GM19324 (cell line): ENCODE measurements around the gene SYNM.

Source experiments
- ATAC-seq: cut with Tn5 transposase; IDR thresholded peaks from one replicate; pipeline ENCODE4 v1.9.1; 2021; ENCODE audit warnings: mild to moderate bottlenecking, moderate library complexity; ENCODE audit not compliant: unreplicated experiment, low FRiP score

The SYNM gene

DNA sequence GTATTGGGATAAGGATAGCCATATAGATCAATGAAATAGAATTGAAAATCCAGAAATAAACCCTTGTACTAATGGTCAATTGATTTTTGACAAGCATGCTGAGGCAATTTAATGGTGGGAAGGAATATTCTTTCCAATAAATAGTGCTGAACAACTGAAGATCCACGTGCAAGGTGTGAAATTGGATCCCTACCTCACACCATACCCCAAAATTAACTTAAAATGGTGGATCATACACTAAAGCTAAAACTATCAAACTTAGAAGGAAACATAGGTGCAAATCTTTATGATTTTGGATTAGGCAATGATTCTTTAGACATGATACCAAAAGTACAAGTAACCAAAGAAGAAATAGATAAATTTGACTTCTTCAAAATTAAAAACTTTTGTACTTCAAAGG, 22.1 kb upstream of the SYNM start:
- ATAC-seq = no peak

- ATAC-seq = no peak
These were observed 19.9 kb upstream of the SYNM start for GRCh38 chr15:99084965-99085364.

DNA sequence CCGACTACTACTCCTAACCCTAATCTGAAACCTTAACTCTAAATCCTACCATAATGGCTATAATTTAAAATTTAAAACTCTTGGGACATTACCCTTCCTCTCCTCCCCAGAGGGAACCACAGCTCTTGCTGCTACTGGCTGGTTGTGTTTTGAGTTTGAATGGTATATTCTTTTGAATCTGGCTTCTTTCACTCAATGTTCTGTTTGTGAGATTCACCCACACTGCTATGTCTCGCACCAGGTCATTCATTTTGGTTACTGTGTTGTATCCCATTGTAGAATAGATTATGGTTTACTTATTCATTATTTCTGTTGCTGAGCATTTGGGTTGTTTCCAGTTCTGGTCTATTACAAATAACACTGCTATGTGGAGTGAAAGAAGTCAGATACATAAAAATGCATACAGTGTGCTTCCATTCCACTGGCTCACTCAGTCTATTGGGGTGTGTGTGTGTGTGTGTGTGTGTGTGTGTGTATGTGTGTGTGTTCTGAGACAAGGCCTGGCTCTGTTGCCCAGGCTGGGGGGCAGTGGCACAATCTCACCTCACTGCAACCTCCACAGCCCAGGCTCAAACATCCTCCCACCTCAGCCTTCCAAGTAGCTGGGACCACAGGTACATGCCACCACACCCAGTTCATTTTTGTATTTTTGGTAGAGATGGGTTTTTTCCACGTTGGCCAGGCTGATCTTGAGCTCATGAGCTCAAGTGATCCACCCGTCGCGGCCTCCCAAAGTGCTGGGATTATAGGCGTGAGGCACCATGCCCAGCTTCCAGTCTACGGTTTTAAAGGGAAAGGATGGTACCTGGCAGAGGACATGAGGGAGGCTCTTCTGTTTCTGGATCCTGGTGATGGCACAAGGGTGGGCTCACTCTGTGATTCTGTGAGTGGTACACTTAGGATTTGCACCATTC, 19.2 kb upstream of the SYNM start:
- ATAC-seq = no peak

DNA sequence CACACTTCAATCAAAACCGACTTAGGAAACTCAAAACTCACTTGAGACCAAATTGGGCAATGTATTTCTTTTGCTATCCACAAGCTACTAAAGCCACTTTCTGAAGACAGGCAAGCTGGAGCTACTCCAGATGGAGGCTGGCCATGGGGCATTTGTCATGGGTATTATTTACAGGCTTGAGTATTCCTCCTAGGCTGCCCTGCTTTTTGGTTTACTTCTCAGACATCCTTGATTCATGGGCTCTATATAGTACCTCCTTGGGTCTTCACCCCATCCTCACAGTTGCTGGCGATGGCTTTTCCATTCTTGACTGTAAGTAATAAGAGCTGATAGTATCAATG, 18.6 kb upstream of the SYNM start:
- no peak for ATAC-seq

GRCh38 chr15:99087405-99087943, 17.4 kb upstream of the SYNM start:
- no peak for ATAC-seq

GRCh38 chr15:99090011-99090699, 14.7 kb upstream of the SYNM start:
- peak; percentile 99 for ATAC-seq

GRCh38 chr15:99090938-99091337, 13.9 kb upstream of the SYNM start:
- no peak for ATAC-seq

DNA sequence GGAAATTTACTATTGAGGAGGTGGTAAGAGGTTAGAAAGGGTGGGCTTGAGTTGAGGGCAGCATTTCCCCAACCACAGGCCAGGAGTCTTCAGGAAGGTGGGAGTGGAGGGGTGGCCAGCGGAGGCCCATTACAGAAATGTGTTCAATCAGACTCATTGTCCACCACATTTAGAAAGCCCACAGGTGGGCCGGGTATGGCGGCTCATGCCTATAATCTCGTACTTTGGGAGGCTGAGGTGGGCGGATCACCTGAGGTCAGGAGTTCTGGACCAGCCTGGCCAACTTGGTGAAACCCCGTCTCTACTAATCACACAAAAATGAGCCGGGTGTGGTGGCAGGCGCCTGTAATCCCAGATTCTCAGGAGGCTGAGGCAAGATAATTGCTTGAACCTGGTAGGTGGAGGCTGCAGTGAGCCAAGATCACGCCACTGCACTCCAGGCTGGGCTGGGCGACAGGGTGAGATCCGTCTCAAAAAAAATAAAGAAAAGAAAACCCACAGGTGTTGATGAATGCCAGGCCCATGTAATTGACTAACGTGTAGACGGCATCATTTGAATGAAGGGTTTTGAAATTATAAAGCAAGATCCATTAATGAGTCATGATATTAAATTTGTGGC, 12.2 kb upstream of the SYNM start:
- no peak for ATAC-seq

DNA sequence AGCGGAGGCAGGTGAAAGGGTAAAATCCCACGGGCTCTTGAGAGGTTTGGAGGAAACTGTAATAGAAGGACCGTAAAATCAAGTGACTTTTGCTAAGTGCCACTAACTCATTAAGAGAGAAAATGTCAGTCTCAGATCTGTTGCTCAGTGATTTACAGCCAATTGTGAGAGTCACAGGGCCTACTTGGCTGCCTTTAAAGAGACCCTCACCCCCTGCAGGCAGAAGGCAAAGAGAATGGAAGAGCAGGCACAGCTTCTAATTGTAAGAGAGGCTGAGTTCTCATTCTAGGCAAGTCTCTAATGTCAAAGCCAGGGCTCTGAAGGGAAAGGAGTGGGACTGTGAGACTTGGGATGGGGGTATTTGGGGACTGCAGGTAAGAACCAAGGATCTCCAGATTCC, 9.3 kb upstream of the SYNM start:
- no peak for ATAC-seq

- ATAC-seq = no peak
These were observed 8.5 kb upstream of the SYNM start for GRCh38 chr15:99096173-99096893.

GRCh38 chr15:99096894-99097426, 7.9 kb upstream of the SYNM start:
- ATAC-seq = no peak

DNA sequence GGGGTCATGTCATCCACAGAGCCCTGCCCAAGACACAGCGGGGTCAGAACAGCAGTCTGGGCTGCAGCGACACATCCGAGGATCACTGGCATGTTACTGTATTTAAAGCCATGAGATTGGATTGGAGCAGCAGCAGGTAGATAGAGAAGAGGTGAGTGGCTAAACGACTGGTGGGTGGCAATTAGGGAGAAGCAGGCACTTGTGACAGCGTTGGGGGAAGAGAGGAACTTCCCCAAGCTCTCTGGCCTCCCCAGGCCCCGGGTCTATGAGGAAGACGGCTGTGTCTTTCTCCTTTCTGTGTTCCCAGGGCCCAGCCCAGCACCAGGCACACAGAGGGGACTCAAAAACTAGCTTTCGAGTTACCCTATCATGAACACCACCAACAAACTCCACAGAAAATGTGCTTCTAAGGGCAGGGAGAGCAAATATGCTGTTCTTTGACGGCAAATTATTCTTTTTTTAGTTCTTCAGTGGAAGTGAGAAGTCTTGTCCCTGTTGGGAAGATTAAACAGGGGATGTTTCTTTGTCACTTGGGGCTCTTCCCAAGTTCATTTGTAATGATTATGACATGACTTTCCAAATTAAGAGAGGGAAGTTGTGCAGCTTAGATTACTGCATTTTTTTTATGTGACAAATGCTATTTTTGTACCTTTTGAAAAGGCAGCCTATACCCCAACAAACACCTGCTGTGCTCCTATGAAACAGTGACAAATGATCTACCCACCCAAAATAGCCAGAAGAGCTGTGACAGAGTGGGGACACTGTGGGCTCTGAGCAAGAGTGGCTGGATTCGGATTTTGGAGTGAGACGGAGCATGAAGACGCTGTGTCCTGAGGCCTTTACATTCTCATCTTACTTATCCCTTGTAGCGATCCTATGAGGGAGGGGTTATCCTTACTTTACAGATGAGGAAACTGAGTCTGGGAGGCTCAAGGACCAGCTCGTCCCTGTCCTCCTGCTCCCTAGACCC, 7.2 kb upstream of the SYNM start:
- ATAC-seq = no peak

GRCh38 chr15:99098426-99098825, 6.5 kb upstream of the SYNM start:
- no peak for ATAC-seq

- ATAC-seq = no peak
These were observed 5.9 kb upstream of the SYNM start for GRCh38 chr15:99098991-99099390.

DNA sequence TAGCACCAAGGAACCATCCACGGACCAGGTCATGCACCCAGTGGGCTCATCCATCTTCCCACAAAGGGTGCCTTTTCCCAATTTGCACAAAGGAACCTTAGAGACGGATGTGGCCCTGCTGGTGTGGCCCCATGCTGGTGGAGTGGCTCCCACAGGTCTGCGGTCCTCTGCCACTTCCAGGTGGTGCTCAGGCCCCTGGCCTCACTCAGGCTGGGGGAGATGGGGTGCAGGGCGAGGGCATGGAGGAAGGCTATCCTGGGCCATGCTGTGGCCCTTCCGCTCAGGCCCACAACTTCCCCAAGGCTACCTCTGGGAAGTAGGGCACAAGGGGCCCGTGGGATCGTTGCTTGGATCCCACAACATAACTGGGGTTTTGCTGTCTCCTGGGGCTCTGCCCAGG, 5.2 kb upstream of the SYNM start:
- no peak for ATAC-seq

GRCh38 chr15:99100245-99101173, 4.4 kb upstream of the SYNM start:
- no peak for ATAC-seq

- no peak for ATAC-seq
These were observed 3.4 kb upstream of the SYNM start for GRCh38 chr15:99101501-99101900.
